HG03442 (cell line): ENCODE data around the gene CYGB.
"Not testable (repeated sequence)": the region's sequence is repeated elsewhere in the genome, so short reads cannot be mapped to it uniquely, and the experiment has no call there.

Experiments used
- ATAC-seq: cut with Tn5 transposase; IDR thresholded peaks from one replicate; pipeline ENCODE4 v1.9.1; 2021; ENCODE audit warnings: mild to moderate bottlenecking, moderate library complexity; ENCODE audit not compliant: unreplicated experiment

The CYGB gene

GRCh38 chr17:76538941-76539570 lies 1.5 kb upstream of the CYGB start:
- ATAC-seq: no peak

- no peak for ATAC-seq
These were observed 897 bp upstream of the CYGB start for GRCh38 chr17:76538281-76538931.

DNA sequence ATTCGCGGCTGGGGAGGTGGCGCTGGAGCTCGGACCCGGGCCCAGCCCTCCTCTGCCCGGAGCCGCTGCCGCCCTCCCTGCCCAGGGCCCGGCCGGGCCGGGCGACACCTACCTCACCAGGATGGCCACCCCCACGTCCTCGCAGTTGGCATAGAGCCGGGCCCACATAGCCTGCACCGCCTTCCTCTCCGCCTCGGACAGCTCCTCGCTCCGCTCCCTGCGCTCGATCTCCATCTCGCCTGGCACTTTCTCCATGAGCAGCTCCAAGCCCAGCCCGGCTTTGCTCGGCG lies 276 bp downstream of the CYGB start:
- ATAC-seq: no peak

DNA sequence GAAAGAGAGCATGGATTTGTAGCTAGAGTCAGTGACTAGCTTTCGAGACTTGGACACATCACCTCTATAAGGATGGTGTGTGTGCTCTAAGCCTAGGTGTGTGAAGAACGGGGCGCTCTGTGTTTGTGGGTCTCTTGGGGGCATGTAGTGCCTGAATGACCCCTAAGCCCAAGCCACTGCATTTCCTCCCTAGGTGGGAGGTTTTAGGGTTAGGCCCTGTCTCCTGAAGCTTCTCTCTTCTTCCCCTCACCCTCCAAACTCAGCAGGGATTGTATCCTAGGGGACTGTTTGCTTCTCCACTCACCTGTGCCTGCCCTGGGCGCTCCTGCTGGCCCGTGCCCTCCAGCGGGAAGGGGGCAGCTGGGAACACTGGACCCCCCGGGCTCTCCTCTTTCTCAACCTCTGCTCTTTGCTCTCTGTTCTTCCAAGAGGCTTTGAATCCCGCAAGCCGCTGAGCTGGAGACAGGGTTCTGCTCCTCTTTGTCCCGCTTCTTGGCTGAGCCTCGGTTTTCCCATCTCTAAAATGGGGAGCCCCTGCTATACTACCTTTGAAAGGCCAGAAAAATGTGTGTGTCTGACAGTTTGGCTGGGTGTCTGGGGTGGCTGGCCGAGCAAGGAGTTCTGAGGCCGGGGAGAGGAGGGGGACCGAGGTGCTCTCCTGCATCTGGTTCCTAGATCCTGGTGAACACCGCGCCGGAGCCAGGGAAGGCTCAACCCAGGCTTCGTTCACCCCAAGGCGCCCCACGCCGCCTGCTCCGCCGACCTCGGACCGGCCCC lies 810 bp downstream of the CYGB start:
- ATAC-seq: no peak

- ATAC-seq: no peak
These were observed 1.6 kb downstream of the CYGB start for GRCh38 chr17:76535788-76536510.

- ATAC-seq: no peak
These were observed 2.4 kb downstream of the CYGB start for GRCh38 chr17:76534831-76535732.

DNA sequence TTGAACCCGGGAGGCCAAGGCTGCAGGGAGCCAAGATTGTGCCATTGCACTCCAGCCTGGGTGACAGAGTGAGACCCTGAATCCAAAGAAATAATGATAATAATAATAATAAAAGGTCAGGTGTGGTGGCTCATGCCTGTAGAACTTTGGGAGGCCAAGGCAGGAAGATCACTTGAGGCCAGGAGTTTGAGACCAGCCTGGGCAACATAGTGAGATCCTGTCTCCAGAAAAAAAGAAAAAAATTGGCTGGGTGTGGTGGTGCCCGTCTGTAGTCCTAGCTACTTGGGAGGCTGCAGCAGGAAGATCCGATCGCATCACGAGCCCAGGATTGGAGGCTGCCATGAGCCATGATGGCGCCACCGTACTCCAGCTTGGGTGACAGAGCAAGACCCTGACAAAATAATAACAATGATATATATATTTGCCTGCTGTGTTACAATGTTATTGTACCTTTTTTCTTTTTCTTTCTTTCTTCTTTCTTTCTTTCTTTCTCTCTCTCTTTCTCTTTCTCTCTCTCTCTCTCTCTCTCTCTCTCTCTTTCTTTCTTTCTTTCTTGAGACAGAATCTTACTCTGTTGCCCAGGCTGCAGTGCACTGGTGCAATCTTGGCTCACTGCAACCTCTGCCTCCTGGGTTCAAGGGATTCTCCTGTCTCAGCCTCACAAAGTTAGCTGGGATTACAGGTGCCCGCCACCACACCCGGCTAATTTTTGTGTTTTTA lies 3.7 kb downstream of the CYGB start:
- ATAC-seq: not testable (repeated sequence)

- no peak for ATAC-seq
These were observed 5.3 kb downstream of the CYGB start for GRCh38 chr17:76532072-76532651.

DNA sequence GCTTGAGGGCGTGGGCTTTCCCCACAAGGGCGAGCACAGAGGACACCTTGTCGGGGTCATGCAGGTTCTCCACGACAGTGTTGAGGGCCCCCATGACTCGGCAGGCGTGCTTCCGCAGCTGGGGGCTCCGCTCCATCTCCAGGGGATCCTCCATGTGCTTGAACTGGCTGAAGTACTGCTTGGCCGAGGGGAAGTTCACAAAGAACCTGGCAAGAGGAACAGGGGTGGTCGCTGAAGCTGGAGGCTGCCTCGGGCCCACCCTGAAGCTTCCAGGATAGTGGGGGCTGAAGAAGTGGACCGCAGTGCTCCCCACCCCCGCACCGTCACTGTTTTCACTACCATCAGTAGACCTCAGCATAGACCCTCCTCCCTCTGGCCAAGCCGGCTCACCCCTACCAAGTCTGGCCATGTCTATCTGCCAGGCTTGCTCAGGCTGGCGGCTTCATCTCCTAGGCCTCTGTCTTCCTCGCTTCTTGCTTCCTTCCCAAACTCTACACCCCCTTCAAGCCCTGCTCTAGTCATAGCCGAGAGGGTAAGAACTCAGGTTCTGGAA lies 5.9 kb downstream of the CYGB start:
- ATAC-seq: no peak

- no peak for ATAC-seq
These were observed 6.6 kb downstream of the CYGB start for GRCh38 chr17:76530811-76531485.

DNA sequence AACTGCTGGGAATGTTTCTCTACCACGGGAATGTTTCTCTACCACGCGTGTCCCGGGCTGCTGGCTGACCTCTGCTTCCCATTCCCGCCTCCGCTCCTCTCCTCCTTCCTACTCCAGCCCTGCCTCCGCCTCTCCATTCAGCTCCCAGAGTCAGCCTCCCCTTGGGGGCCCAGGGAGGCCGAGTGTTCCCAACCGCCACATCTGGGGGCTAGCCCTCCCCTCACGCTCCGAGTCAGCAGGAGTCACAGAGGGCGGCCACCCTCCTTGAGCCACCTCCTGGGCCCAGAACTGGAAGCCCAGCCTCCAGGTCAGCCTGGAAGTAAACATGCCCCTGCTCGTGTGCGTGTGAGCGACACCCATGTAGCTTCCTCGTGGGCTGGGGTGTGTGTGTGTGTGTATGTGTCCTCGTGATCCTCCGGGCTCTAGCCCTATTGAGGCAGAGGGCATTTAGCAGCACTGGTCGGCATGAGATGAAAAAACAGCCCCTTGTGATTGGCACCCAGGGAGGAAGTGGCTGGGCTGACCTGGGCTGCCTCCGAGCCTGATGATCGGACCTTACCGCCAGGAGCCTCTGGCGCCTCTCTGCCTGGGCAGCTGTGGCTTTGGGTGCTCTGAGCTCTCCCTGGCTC lies 7.3 kb downstream of the CYGB start:
- ATAC-seq: no peak

DNA sequence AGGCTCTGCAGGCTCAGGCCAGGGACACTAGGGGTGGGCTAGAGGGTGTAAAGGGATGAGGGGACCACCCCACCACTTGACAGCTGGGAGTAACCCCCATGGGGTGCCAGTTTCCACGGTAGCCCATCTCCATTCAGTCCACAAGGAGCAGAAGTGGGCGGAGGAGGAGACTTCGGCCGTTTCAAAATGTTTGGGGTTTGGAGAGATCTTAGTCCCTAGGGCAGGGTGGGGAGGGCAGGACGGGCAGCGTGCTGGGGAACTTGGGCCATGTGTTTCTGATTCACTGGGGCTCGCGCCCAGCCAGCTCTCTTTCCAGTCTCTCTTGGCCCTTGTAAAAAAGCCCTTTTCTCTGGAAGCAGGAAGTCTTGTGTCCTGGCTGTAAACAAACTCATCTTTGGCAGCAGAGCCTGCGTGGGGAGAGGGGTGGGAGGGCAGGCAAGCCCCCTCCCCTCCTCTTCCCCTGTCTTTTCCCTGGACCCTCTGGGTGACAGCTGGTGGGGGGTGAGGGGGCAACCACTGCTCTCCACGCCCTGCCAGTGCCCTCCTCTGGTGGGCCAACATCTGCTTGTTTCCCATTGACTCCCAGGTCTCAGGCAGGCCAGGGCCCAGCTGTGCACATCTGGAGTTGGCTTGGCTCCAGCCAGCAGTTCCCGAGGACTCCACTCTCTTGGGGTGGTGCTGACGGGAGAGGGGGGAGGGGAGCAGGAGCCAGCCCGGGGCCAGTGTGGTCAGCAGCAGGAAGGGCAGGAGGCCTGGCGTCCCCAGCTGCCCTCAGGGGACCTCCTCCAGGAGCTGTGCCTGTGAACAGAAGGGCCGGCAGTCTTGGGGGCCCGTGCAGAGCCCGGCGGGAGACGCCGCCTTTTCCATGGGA lies 8.1 kb downstream of the CYGB start:
- ATAC-seq: no peak

DNA sequence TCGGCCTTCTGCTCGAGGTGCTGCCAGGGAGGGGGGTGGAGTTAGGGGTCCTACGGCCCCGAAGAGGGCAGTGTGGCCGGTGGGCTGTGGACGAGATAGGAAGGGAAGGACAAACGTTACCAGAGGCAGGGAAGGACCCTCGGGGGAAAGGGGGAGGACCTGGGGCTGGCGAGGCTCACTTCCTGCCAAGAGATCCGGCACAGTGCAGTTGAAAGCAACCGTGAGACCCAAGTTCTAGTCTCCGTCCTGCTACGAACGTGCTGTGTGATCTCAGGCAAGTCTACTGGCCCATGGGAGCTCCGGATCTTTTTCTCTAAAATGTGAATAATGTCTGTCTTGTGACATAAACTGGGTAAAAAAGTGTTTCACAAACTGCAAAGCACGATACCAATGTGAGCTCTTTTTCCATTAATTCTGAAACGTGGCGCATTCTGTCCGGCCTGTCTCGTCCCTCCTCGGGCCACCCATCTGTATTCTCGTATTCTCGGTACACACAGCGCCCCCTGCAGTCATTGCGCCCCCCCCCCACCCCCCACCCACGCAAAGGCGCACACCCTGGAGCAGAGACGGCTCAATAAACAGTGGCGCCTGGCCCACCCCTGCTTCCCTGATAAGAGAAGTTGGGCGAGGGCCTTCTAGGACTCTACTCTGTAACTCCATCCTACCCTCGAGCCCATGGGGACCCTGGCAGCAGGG lies 8.8 kb downstream of the CYGB start:
- ATAC-seq: no peak

DNA sequence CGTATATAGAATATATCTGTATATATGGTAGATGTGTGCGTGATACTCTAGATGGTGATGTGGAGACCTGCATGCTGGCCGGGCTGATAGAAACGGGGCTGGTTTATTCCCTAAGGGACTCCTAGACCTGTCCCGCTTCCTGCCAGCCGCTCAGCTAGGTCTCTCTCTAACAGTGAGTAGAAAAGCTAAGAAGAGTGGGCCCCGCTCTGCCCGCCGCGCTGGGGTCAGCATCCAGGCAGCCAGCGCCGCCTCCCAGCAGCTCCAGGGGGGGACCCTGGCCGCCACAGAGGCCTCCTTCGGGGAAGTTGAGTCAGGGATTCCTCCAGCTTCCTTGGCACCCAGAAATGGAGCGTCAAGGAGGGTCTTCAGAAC lies 9.4 kb downstream of the CYGB start:
- no peak for ATAC-seq

GRCh38 chr17:76527430-76528111 lies 9.9 kb downstream of the CYGB start:
- no peak for ATAC-seq

DNA sequence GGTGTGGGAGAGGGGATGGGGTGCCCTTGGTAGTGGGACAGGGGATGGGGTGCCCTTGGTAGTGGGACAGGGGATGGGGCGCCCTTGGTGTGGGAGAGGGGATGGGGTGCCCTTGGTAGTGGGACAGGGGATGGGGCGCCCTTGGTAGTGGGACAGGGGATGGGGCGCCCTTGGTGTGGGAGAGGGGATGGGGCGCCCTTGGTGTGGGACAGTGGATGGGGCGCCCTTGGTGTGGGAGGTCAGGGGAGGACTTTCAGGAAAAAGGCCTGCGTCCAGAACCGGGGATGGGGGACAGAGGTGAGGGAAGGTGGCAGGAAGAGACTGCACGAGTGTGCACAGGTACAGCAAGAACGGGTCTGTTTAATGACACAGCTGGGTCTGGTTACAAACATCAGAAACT lies 10.5 kb downstream of the CYGB start:
- ATAC-seq: not testable (repeated sequence)
